Stomach (tissue), 19 donors: ENCODE results near the gene PCDHB13. TPM values are rescaled to one million over a fixed set of nuclear protein-coding genes. Genes with fewer than 3 reads are reported as not detected.
A peak's percentile ranks its signal among the peaks of the same experiment; 100 is the strongest.
"Not testable (repeated sequence)": the region's sequence is repeated elsewhere in the genome, so short reads cannot be mapped to it uniquely, and the experiment has no call there.

ENCODE experiments used
- DNase-seq, 2 donors: peaks; one replicate each; pipeline versions ENCODE4 v3.0.0 to v3.0.0-alpha.2; 2013 to 2019
- H3K27ac ChIP-seq, 5 donors: fragments of 200-600 bp in 4 of 5; sonication (generic) in 4 of 5; one replicate each; pipeline ENCODE4 v1.5.1; 2013 to 2019; ENCODE audit warnings: mild to moderate bottlenecking in 1 of 5, moderate library complexity in 1 of 5
- H3K27me3 ChIP-seq, 3 donors: fragments of 200-600 bp; sonication (generic); one replicate each; pipeline ENCODE4 v1.5.1; 2017 to 2019; ENCODE audit warnings: mixed run types in 1 of 3
- H3K36me3 ChIP-seq, 4 donors: fragments of 200-600 bp; sonication (generic); 1 replicate in 3 of 4; 2 replicates in 1 of 4; pipeline ENCODE4 v1.5.1; 2016 to 2019
- H3K4me1 ChIP-seq, 4 donors: fragments of 200-600 bp; sonication (generic); one replicate each; pipeline ENCODE4 v1.5.1; 2016 to 2019
- H3K4me3 ChIP-seq, 4 donors: fragments of 200-600 bp; sonication (generic) in 3 of 4; one replicate each; pipeline ENCODE4 v1.5.1; 2016 to 2019; ENCODE audit warnings: mild to moderate bottlenecking in 1 of 4
- H3K9me3 ChIP-seq, 4 donors: fragments of 200-600 bp; sonication (generic); one replicate each; pipeline ENCODE4 v1.5.1; 2016 to 2019
- EP300 ChIP-seq: sonication (generic); formaldehyde crosslinking; IDR thresholded peaks from one replicate; pipeline ENCODE4 v1.6.1; 2017; ENCODE audit warnings: antibody characterized with exemption
- POLR2A ChIP-seq, 4 donors: fragments of 450-650 bp; IDR thresholded peaks; one replicate each; pipeline ENCODE4 v1.6.1; 2016; ENCODE audit warnings: antibody characterized with exemption in 4 of 4, control low read depth in 2 of 4, mild to moderate bottlenecking in 1 of 4, moderate library complexity in 1 of 4
- POLR2AphosphoS5 ChIP-seq, 3 donors: sonication (generic); formaldehyde crosslinking; IDR thresholded peaks; one replicate each; pipeline ENCODE4 v1.6.1; 2016; ENCODE audit warnings: antibody characterized with exemption in 3 of 3
- WGBS, 5 donors: extraction: QIAGEN DNeasy Blood & Tissue Kit in 3 of 5; methylation state at CpG; one replicate each; pipeline versions ENCODE4 v1.1.5 to v1.1.7; 2013 to 2018; 5-methylcytosine and 5-hydroxymethylcytosine counted together
- intact Hi-C: fragments of 100-400 bp; cut with DNase I; formaldehyde crosslinking; loops from one replicate; pipeline ENCODE4 v1.15.1; 2023; ENCODE audit warnings: low total_unique reads
- long read RNA-seq, 10 donors: transcript quantifications; one replicate each; lab custom pipeline, GENCODE V29; 2026
- polyA plus RNA-seq, 3 donors: library from polyadenylated mRNA; stranded (reverse); fragments of 200-250 nt; gene quantifications; one replicate each; pipeline ENCODE4 v1.2.3, GENCODE V29; 2013
- total RNA-seq, 5 donors: library from RNA; depleted of rRNA; stranded (reverse); fragments of >200 nt; gene quantifications; one replicate each; pipeline versions ENCODE4 v1.1.0 to v1.2.3, GENCODE V29; 2014 to 2016
- TF ChIP-seq, protein P1 (sequence below), 7 experiments: fragments of 450-650 bp in 4 of 7; fragments of 200-600 bp in 3 of 7; sonication (generic) in 3 of 7; IDR thresholded peaks; one replicate each; pipeline ENCODE4 v1.5.1; 2016 to 2019; ENCODE audit warnings: antibody characterized with exemption in 7 of 7, control low read depth in 2 of 7, mild to moderate bottlenecking in 1 of 7
- donor health status: healthy with polysubstance abuse.
- donor health status: Bipolar disorder and iron deficiency.
- donor health status: healthy.

The PCDHB13 gene
- total RNA-seq, result 10 to 100 TPM in 1 of 5 donors, 1 to 10 TPM in 2, under 1 TPM in 2; under 0.01 to 28.1 (median 3.1) TPM
- polyA plus RNA-seq, result under 1 TPM in 2 of 3 donors, not detected in 1; 0.12 to 0.28 TPM
- long read RNA-seq, donor 1, full-length matches to known transcripts, result 1 of 1 reads
- long read RNA-seq, donor 1, partial matches to known transcripts, result 0 of 1 reads
- long read RNA-seq, donor 1, other reads (novel, unspliced or antisense), result 0 of 1 reads
- long read RNA-seq, donor 2, full-length matches to known transcripts, result 5 of 5 reads
- long read RNA-seq, donor 2, partial matches to known transcripts, result 0 of 5 reads
- long read RNA-seq, donor 2, other reads (novel, unspliced or antisense), result 0 of 5 reads
- long read RNA-seq, donor 3, full-length matches to known transcripts, result 1 of 1 reads
- long read RNA-seq, donor 3, partial matches to known transcripts, result 0 of 1 reads
- long read RNA-seq, donor 3, other reads (novel, unspliced or antisense), result 0 of 1 reads
- long read RNA-seq, donor 4, result 0 reads
- long read RNA-seq, donor 5, full-length matches to known transcripts, result 2 of 2 reads
- long read RNA-seq, donor 5, partial matches to known transcripts, result 0 of 2 reads
- long read RNA-seq, donor 5, other reads (novel, unspliced or antisense), result 0 of 2 reads
- long read RNA-seq, donor 6, full-length matches to known transcripts, result 4 of 4 reads
- long read RNA-seq, donor 6, partial matches to known transcripts, result 0 of 4 reads
- long read RNA-seq, donor 6, other reads (novel, unspliced or antisense), result 0 of 4 reads
- long read RNA-seq, donor 7, full-length matches to known transcripts, result 4 of 4 reads
- long read RNA-seq, donor 7, partial matches to known transcripts, result 0 of 4 reads
- long read RNA-seq, donor 7, other reads (novel, unspliced or antisense), result 0 of 4 reads
- long read RNA-seq, donor 8, full-length matches to known transcripts, result 2 of 2 reads
- long read RNA-seq, donor 8, partial matches to known transcripts, result 0 of 2 reads
- long read RNA-seq, donor 8, other reads (novel, unspliced or antisense), result 0 of 2 reads
- long read RNA-seq, donor 9, full-length matches to known transcripts, result 4 of 4 reads
- long read RNA-seq, donor 9, partial matches to known transcripts, result 0 of 4 reads
- long read RNA-seq, donor 9, other reads (novel, unspliced or antisense), result 0 of 4 reads
- long read RNA-seq, donor 10, full-length matches to known transcripts, result 1 of 1 reads
- long read RNA-seq, donor 10, partial matches to known transcripts, result 0 of 1 reads
- long read RNA-seq, donor 10, other reads (novel, unspliced or antisense), result 0 of 1 reads

DNA sequence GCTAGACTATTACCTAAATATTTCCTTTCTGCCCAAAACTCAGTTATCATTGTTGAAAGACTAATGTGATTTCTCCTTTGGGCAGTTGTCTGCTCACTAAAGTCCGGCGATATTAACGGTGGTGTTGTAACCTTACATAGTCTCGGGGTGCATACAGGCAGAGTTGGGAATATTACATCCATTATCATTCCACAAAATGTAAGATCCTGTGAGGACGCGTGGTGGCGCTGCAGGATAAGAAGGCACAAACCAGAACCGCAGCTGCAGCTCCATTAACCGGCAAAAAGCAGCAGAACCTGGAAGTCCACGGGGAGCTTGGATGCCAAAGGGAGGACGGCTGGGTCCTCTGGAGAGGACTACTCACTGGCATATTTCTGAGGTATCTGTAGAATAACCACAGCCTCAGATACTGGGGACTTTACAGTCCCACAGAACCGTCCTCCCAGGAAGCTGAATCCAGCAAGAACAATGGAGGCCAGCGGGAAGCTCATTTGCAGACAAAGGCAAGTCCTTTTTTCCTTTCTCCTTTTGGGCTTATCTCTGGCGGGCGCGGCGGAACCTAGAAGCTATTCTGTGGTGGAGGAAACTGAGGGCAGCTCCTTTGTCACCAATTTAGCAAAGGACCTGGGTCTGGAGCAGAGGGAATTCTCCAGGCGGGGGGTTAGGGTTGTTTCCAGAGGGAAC is at the start of gene PCDHB13:
Gene PCDHB13, plus strand, starts transcription at position 264 of the 684 bp plus-strand sequence. Its CDS starts 205 bp downstream, at position 469.
- Histone ChIP-seq H3K36me3 (peaks cover 0 to 12% (median 0%) of the 10 kb centered on the region in 4 donors), H3K27me3 (peaks cover 0 to 42% (median 0%) of the 10 kb centered on the region in 3 donors), H3K9me3 (peaks cover 20 to 95% (median 74%) of the 10 kb centered on the region in 4 donors)
- WGBS, 5 donors, result 4 to 13% (median 8%) methylated on average over 10 to 13 of the region's 18 CpGs
- DNase-seq, result peak; percentile 56 to 65
- intact Hi-C loops, H3K4me1 ChIP-seq, H3K27ac ChIP-seq, H3K4me3 ChIP-seq: not testable (repeated sequence)
- TF ChIP-seq, protein P1, sequence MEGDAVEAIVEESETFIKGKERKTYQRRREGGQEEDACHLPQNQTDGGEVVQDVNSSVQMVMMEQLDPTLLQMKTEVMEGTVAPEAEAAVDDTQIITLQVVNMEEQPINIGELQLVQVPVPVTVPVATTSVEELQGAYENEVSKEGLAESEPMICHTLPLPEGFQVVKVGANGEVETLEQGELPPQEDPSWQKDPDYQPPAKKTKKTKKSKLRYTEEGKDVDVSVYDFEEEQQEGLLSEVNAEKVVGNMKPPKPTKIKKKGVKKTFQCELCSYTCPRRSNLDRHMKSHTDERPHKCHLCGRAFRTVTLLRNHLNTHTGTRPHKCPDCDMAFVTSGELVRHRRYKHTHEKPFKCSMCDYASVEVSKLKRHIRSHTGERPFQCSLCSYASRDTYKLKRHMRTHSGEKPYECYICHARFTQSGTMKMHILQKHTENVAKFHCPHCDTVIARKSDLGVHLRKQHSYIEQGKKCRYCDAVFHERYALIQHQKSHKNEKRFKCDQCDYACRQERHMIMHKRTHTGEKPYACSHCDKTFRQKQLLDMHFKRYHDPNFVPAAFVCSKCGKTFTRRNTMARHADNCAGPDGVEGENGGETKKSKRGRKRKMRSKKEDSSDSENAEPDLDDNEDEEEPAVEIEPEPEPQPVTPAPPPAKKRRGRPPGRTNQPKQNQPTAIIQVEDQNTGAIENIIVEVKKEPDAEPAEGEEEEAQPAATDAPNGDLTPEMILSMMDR (IDR thresholded peaks at IDR 0.05), result peak in 2 of 7 experiments; percentile 13 to 28

DNA sequence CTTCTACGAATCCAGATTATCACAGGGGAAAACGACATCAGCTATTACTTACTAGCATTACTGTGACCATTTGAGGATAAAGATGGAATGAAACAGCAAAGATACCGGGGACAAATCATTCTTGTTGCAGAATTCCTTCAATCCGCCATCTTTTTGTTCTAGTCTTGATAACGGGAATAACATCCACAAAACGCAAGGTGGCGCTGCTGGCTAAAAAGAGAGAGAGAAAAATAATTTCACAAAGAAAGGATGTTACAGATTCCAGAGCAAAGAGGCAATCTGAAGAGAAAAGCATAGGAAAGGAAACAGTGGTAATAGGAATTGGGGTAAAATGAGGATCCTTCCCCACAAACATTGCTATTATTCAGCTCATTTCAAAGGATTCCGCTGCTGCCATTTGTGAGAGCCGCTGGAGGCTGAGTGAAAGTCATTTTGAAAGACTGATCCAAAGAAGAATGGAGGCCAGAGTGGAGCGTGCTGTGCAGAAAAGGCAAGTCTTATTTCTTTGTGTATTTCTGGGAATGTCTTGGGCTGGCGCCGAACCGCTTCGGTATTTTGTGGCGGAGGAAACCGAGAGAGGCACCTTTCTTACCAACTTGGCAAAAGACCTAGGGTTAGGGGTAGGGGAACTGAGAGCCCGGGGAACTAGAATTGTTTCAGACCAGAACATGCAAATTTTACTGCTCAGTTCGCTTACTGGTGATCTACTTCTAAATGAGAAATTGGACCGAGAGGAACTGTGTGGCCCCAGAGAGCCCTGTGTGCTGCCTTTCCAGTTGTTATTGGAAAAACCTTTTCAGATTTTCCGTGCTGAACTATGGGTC is 41.1 kb upstream of the PCDHB13 start, which contains the start of gene PCDHB7:
Gene PCDHB7, plus strand, starts transcription at position 264 of the 824 bp plus-strand sequence. Its CDS starts 192 bp downstream, at position 456.
- H3K27me3 ChIP-seq, result peaks cover 0 to 45% (median 13%) of the 10 kb centered on the region in 3 donors
- TF ChIP-seq POLR2AphosphoS5 (IDR thresholded peaks at IDR 0.05), result no peak
- TF ChIP-seq POLR2A (IDR thresholded peaks at IDR 0.05), result no peak
- no peak for TF ChIP-seq EP300
- TF ChIP-seq, protein P1 (IDR thresholded peaks at IDR 0.05), result no peak
- H3K4me3 ChIP-seq, result no peak within 1 kb of the TSS
- intact Hi-C loops, result no loop called here
- H3K27ac ChIP-seq, result no peak within 1 kb of the TSS
- 23 to 49% (median 33%) methylated on average over 20 of the region's 20 CpGs for WGBS, 5 donors
- H3K9me3 ChIP-seq, result peaks cover 11 to 70% (median 65%) of the 10 kb centered on the region in 4 donors
- peak in 1 of 2 donors; percentile 43 for DNase-seq
- H3K36me3 ChIP-seq, result no peaks in the 10 kb centered on the region
- no peaks in the 10 kb centered on the region for H3K4me1 ChIP-seq

DNA sequence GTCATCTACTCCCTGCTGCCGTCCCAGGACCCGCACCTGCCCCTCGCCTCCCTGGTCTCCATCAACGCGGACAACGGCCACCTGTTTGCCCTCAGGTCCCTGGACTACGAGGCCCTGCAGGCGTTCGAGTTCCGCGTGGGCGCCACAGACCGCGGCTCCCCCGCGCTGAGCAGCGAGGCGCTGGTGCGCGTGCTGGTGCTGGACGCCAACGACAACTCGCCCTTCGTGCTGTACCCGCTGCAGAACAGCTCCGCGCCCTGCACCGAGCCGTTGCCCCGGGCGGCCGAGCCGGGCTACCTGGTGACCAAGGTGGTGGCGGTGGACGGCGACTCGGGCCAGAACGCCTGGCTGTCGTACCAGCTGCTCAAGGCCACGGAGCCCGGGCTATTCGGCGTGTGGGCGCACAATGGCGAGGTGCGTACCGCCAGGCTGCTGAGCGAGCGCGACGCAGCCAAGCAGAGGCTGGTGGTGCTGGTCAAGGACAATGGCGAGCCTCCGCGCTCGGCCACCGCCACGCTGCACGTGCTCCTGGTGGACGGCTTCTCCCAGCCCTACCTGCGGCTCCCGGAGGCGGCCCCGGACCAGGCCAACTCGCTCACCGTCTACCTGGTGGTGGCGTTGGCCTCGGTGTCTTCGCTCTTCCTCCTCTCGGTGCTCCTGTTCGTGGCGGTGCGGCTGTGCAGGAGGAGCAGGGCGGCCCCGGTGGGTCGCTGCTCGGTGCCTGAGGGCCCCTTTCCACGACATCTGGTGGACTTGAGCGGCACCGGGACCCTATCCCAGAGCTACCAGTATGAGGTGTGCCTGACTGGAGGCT is 39.2 kb upstream of the PCDHB13 start:
- H3K36me3 ChIP-seq, result not testable (repeated sequence)
- 37 to 61% (median 44%) methylated on average over 28 to 78 of the region's 79 CpGs for WGBS, 5 donors

More for the DNA sequence above, 39.2 kb upstream of the PCDHB13 start:
- intact Hi-C loops, H3K4me1 ChIP-seq, DNase-seq, H3K4me3 ChIP-seq, H3K27ac ChIP-seq: not testable (repeated sequence)
- peaks cover 11 to 74% (median 72%) of the 10 kb centered on the region in 4 donors for H3K9me3 ChIP-seq
- peaks cover 0 to 53% (median 24%) of the 10 kb centered on the region in 3 donors for H3K27me3 ChIP-seq
